Neural progenitor cell (in vitro differentiated cells): ENCODE results near the gene MGMT. TPM values are rescaled to one million over a fixed set of nuclear protein-coding genes. Genes with fewer than 3 reads are reported as not detected.

Experiments used
- DNase-seq: peaks from one replicate; pipeline ENCODE4 v3.0.0-alpha.2; 2016; ENCODE audit warnings: low spot score
- H2AFZ ChIP-seq: fragments of 200-600 bp; sonication (generic); replicated peaks from 2 replicates; pipeline ENCODE4 v1.6.1; 2016; ENCODE audit warnings: antibody characterized with exemption
- H3F3A ChIP-seq: fragments of 200-600 bp; sonication (generic); 2 replicates; pipeline ENCODE4 v1.6.1; 2016; ENCODE audit warnings: antibody characterized with exemption, low read depth
- H3K27ac ChIP-seq: fragments of 200-600 bp; sonication (generic); 2 replicates; pipeline ENCODE4 v1.5.1; 2016; ENCODE audit warnings: mild to moderate bottlenecking
- H3K27me3 ChIP-seq: fragments of 200-600 bp; sonication (generic); 2 replicates; pipeline ENCODE4 v1.6.1; 2016; ENCODE audit warnings: mild to moderate bottlenecking, moderate library complexity
- H3K36me3 ChIP-seq: fragments of 200-600 bp; sonication (generic); 2 replicates; pipeline ENCODE4 v1.5.1; 2016
- H3K4me1 ChIP-seq: fragments of 200-600 bp; sonication (generic); 2 replicates; pipeline ENCODE4 v1.6.1; 2016; ENCODE audit warnings: mixed run types
- H3K4me2 ChIP-seq: fragments of 200-600 bp; sonication (generic); 2 replicates; pipeline ENCODE4 v1.6.1; 2016
- H3K4me3 ChIP-seq: fragments of 200-600 bp; sonication (generic); 2 replicates; pipeline ENCODE4 v1.5.1; 2016
- H3K79me2 ChIP-seq: fragments of 200-600 bp; sonication (generic); 2 replicates; pipeline ENCODE4 v1.6.1; 2016; ENCODE audit warnings: low read depth
- H3K9ac ChIP-seq: fragments of 200-600 bp; sonication (generic); 2 replicates; pipeline ENCODE4 v1.6.1; 2016
- H3K9me3 ChIP-seq: fragments of 200-600 bp; sonication (generic); 2 replicates; pipeline ENCODE4 v1.5.1; 2016; ENCODE audit warnings: low read depth
- H4K20me1 ChIP-seq: fragments of 200-600 bp; sonication (generic); 2 replicates; pipeline ENCODE4 v1.6.1; 2016; ENCODE audit warnings: low read depth
- H3K27ac Mint-ChIP-seq: 3 replicates; pipeline ENCODE4 v1.8.0; 2021; ENCODE audit warnings: mixed read lengths
- H3K27me3 Mint-ChIP-seq: 2 replicates; pipeline ENCODE4 v1.8.0; 2022; ENCODE audit warnings: low read depth, mild to moderate bottlenecking, inconsistent platforms, moderate library complexity, mixed read lengths; ENCODE audit not compliant: insufficient read depth
- H3K36me3 Mint-ChIP-seq: 3 replicates; pipeline ENCODE4 v1.8.0; 2021; ENCODE audit warnings: mixed read lengths
- H3K4me1 Mint-ChIP-seq: 3 replicates; pipeline ENCODE4 v1.8.0; 2021; ENCODE audit warnings: mixed read lengths
- H3K4me3 Mint-ChIP-seq: 3 replicates; pipeline ENCODE4 v1.8.0; 2021; ENCODE audit warnings: mild to moderate bottlenecking, moderate library complexity, mixed read lengths
- H3K9me3 Mint-ChIP-seq: 3 replicates; pipeline ENCODE4 v1.8.0; 2020; ENCODE audit warnings: mixed read lengths
- CTCF ChIP-seq: fragments of 200-600 bp; sonication (generic); IDR thresholded peaks from 2 replicates; pipeline ENCODE4 v1.5.1; 2017; ENCODE audit warnings: antibody characterized with exemption, mild to moderate bottlenecking
- EZH2 ChIP-seq: fragments of 200-600 bp; sonication (generic); IDR thresholded peaks from 2 replicates; pipeline ENCODE4 v1.6.1; 2017; ENCODE audit warnings: antibody characterized with exemption, mild to moderate bottlenecking, moderate library complexity
- EZH2phosphoT487 ChIP-seq: fragments of 200-600 bp; sonication (generic); IDR thresholded peaks from 2 replicates; pipeline ENCODE4 v1.6.1; 2017; ENCODE audit warnings: antibody characterized with exemption
- total RNA-seq: library from RNA; depleted of rRNA; stranded (reverse); fragments of >200 nt; gene quantifications from 2 replicates; pipeline ENCODE4 v1.2.3, GENCODE V29; 2015; ENCODE audit warnings: low replicate concordance

Gene MGMT
- total RNA-seq, 1 donor from 2014 or later, result 17.5 TPM

- no peaks in the 10 kb centered on the region for H3K36me3 ChIP-seq
- H2AFZ ChIP-seq, result no peak overlapping the region
- no peaks in the 10 kb centered on the region for H3K9me3 ChIP-seq
- peaks cover 16% of the 10 kb centered on the region for H3K4me1 Mint-ChIP-seq
- peaks cover 8% of the 10 kb centered on the region for H3K9me3 Mint-ChIP-seq
- no peak overlapping the region for H3K9ac ChIP-seq
- H4K20me1 ChIP-seq, result no peaks in the 10 kb centered on the region
- H3K4me3 ChIP-seq, result no peak overlapping the region
- no peak overlapping the region for H3K27ac Mint-ChIP-seq
- TF ChIP-seq EZH2, result no peak
- no peak for TF ChIP-seq EZH2phosphoT487
- TF ChIP-seq CTCF, result no peak
- H3K79me2 ChIP-seq, result no peaks in the 10 kb centered on the region
- no peak overlapping the region for H3K4me2 ChIP-seq
- H3K27me3 Mint-ChIP-seq, result peaks cover 4% of the 10 kb centered on the region
- H3K27me3 ChIP-seq, result no peaks in the 10 kb centered on the region
- peaks cover 7% of the 10 kb centered on the region for H3K4me1 ChIP-seq
- H3F3A ChIP-seq, result no peaks in the 10 kb centered on the region
- no peak overlapping the region for H3K27ac ChIP-seq
- H3K36me3 Mint-ChIP-seq, result peaks cover 2% of the 10 kb centered on the region
- H3K4me3 Mint-ChIP-seq, result no peak overlapping the region
- DNase-seq, result no peak
Observed at GRCh38 chr10:129716881-129717280, 249.8 kb downstream of the MGMT start.

- no peak overlapping the region for H3K9ac ChIP-seq
- no peaks in the 10 kb centered on the region for H3K27me3 ChIP-seq
- peaks cover 9% of the 10 kb centered on the region for H3K4me1 Mint-ChIP-seq
- no peaks in the 10 kb centered on the region for H3F3A ChIP-seq
- TF ChIP-seq CTCF (no peak), EZH2phosphoT487 (no peak), EZH2 (no peak)
- no peak overlapping the region for H3K27ac ChIP-seq
- no peaks in the 10 kb centered on the region for H3K4me1 ChIP-seq
- no peak overlapping the region for H2AFZ ChIP-seq
- H4K20me1 ChIP-seq, result no peaks in the 10 kb centered on the region
- H3K27ac Mint-ChIP-seq, result peak overlapping the region; percentile 66
- H3K9me3 ChIP-seq, result no peaks in the 10 kb centered on the region
- peaks cover 8% of the 10 kb centered on the region for H3K9me3 Mint-ChIP-seq
- H3K4me3 Mint-ChIP-seq, result no peak overlapping the region
- no peak overlapping the region for H3K4me3 ChIP-seq
- H3K36me3 Mint-ChIP-seq, result peaks cover 1% of the 10 kb centered on the region
- peaks cover 4% of the 10 kb centered on the region for H3K27me3 Mint-ChIP-seq
- DNase-seq, result no peak
- H3K79me2 ChIP-seq, result no peaks in the 10 kb centered on the region
- no peak overlapping the region for H3K4me2 ChIP-seq
- H3K36me3 ChIP-seq, result no peaks in the 10 kb centered on the region
Observed at GRCh38 chr10:129717816-129718547, 250.9 kb downstream of the MGMT start.

GRCh38 chr10:129718548-129719414 lies 251.7 kb downstream of the MGMT start:
- H3K27me3 ChIP-seq, result no peaks in the 10 kb centered on the region
- H3K9ac ChIP-seq, result no peak overlapping the region
- no peak for TF ChIP-seq EZH2
- no peak for TF ChIP-seq EZH2phosphoT487
- TF ChIP-seq CTCF, result no peak
- H3K4me1 ChIP-seq, result no peaks in the 10 kb centered on the region
- H3K36me3 ChIP-seq, result no peaks in the 10 kb centered on the region
- H3K27ac ChIP-seq, result no peak overlapping the region
- H3K9me3 ChIP-seq, result no peaks in the 10 kb centered on the region
- Mint-ChIP-seq H3K4me3 (no peak overlapping the region), H3K4me1 (peaks cover 9% of the 10 kb centered on the region), H3K27me3 (peaks cover 6% of the 10 kb centered on the region), H3K36me3 (peaks cover 4% of the 10 kb centered on the region), H3K27ac (no peak overlapping the region), H3K9me3 (peaks cover 11% of the 10 kb centered on the region)
- DNase-seq, result no peak
- H3K79me2 ChIP-seq, result no peaks in the 10 kb centered on the region
- H2AFZ ChIP-seq, result no peak overlapping the region
- no peak overlapping the region for H3K4me3 ChIP-seq
- no peak overlapping the region for H3K4me2 ChIP-seq
- no peaks in the 10 kb centered on the region for H3F3A ChIP-seq
- no peaks in the 10 kb centered on the region for H4K20me1 ChIP-seq
